Measurements from ENCODE around the gene PPP1R1A.

DNA sequence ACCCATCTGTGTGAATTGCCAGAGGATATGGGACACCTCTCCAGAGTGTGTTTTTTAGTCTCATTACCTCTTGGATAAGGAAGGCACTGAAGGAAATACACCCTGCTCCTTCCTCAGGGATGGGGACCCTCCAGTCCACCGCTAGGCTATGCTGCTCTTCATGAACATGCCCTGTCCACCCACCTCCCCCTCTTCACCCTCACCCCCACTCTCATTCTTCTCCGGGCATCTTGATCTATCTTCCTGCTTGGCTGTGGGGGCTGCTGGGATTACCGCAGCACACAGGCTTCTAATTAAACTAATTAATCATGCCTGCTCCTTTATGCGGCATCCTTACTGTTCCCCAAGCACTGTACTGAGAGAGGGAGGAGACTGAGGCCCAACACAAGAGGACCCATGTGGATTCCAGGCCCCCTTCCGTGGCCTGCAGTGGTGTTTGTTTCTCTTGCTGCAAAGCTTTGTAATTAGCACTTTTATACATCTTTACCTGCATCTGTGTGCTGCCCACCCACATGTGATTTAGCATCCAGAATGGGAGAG, 46.6 kb downstream of the PPP1R1A start:
- TF ChIP-seq NCOA6 (IDR thresholded peaks at IDR 0.05) (no peak), ADNP (tag; IDR thresholded peaks at IDR 0.05) (no peak), TOE1 (IDR thresholded peaks at IDR 0.05; ENCODE audit: borderline replicate concordance) (no peak), TOE1 (CRISPR knock-in tag; IDR thresholded peaks at IDR 0.05; ENCODE audit: borderline replicate concordance, low read depth) (no peak), EZH2 (IDR thresholded peaks at IDR 0.05; ENCODE audit: borderline replicate concordance, low read depth, low read length) (no peak), POLR2AphosphoS5 (IDR thresholded peaks at IDR 0.05; ENCODE audit: control insufficient read depth, insufficient read depth, low read depth, low read length) (no peak), POLR2A (conservative IDR thresholded peaks at IDR 0.05) (no peak)
